ENCODE measurements around the gene SLC2A9. TPM values are rescaled to one million over a fixed set of nuclear protein-coding genes. Genes with fewer than 3 reads are reported as not detected.

The SLC2A9 gene
- total RNA-seq, 6 donors from 2014 or later = 5.4 to 25.1 (median 13.0) TPM

GRCh38 chr4:9847968-9848748, 173.1 kb downstream of the SLC2A9 start:
- no peak for ATAC-seq (ENCODE audit: low FRiP score in 2 of 2)
- H3K27me3 ChIP-seq = no peaks in the 10 kb centered on the region
- H3K4me3 ChIP-seq = no peak overlapping the region
- TF ChIP-seq POLR2AphosphoS5 (IDR thresholded peaks at IDR 0.05) = no peak
- TF ChIP-seq EP300 (IDR thresholded peaks at IDR 0.05) = no peak
- TF ChIP-seq CTCF (IDR thresholded peaks at IDR 0.05) = no peak
- no peak for TF ChIP-seq POLR2A (IDR thresholded peaks at IDR 0.05)
- no peak for DNase-seq
- no peaks in the 10 kb centered on the region for H3K4me1 ChIP-seq
- no peaks in the 10 kb centered on the region for H3K9me3 ChIP-seq
- H3K27ac ChIP-seq = no peak overlapping the region
- no peaks in the 10 kb centered on the region for H3K36me3 ChIP-seq
- whole genome bisulfite sequencing, 2 donors = 74 to 79% methylated on average over 5 of the region's 5 CpGs

DNA sequence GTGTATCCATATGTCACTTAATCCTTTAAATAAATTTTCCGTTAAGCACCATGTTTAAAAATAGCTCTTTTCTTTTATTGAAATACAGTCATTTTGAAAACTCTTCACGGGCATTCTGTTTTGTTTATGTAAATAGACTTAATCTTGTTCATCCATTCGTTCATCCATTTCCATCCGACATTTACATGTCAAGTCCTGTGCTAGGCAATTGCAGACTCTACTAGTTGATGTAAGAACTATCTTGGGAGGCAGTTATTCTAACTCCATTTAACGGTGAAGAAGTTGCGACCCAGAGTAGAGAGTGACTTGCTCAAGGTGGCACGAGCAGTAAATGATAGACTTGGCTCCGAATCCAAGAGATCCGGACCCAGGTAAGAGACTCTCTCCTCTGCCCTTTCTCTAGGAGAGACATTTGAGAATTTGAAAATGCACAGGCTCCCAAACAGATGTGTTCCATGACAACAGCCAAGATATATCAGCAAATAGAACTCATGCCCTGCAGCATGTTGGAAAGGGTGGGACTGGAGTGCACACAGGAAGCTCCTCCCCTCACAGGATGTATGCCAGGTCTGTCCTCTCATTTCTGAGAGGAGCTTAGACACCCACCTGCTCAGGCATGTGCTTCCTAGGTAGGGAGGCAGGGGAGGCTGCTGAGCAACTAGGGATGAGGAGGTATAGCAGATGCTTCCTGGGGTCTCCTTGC, 175.4 kb downstream of the SLC2A9 start:
- DNase-seq (no peak), ATAC-seq (ENCODE audit: low FRiP score in 2 of 2) (no peak)
- Histone ChIP-seq H3K9me3 (peaks cover 0 to 10% (median 4%) of the 10 kb centered on the region in 4 donors), H3K4me3 (no peak overlapping the region), H3K27me3 (no peaks in the 10 kb centered on the region), H3K27ac (no peak overlapping the region), H3K36me3 (no peaks in the 10 kb centered on the region), H3K4me1 (no peaks in the 10 kb centered on the region)
- WGBS, 2 donors = 90 to 91% methylated on average over 9 of the region's 9 CpGs
- TF ChIP-seq POLR2A (IDR thresholded peaks at IDR 0.05) (no peak), CTCF (IDR thresholded peaks at IDR 0.05) (no peak), EP300 (IDR thresholded peaks at IDR 0.05) (no peak), POLR2AphosphoS5 (IDR thresholded peaks at IDR 0.05) (no peak)

DNA sequence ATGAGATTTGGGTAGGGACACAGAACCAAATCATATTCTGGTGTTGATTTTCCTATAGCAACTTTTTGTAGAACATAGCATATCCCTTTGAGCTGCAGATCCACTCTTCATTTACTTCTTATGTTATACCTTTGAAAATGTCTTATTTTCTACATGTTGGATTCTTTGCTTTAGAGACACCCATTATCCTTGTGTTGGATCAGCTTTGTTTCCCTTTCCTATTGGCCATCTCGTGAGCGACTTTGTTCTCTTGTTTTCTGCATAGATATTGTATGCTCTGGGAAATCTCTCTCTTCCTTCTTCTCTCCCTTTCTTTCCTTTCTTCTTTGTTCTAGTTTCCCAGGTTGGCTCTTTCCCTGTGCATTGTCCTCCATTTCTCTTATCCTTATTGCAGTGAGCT, 180.2 kb downstream of the SLC2A9 start:
- ATAC-seq (ENCODE audit: low FRiP score in 2 of 2) = no peak
- 83 to 98% methylated on average over 2 of the region's 2 CpGs for WGBS, 2 donors
- TF ChIP-seq EP300 (IDR thresholded peaks at IDR 0.05) (no peak), CTCF (IDR thresholded peaks at IDR 0.05) (no peak), POLR2A (IDR thresholded peaks at IDR 0.05) (no peak), POLR2AphosphoS5 (IDR thresholded peaks at IDR 0.05) (no peak)

DNA sequence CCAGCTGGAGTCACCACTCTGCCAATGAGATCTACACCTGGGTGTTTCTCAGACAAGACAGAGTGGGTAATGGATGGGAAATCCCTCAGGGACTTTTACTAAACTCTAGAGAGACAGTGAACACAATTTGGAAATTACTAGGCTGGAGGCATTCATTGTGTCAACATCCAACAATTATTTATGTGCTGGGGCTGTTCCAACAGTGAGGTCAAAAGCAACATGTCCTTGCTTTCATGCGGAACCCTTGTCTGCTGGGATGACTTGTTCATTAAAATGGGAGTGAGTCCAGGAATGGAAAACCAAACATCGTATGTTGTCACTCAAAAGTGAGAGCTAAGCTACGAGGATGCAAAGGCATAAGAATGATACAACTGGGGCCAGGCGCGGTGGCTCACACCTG, 185.9 kb downstream of the SLC2A9 start:
- no peak for DNase-seq

More for the DNA sequence above, 180.2 kb downstream of the SLC2A9 start:
- Histone ChIP-seq H3K36me3 (no peaks in the 10 kb centered on the region), H3K27me3 (no peaks in the 10 kb centered on the region), H3K27ac (no peak overlapping the region), H3K9me3 (peaks cover 0 to 15% (median 6%) of the 10 kb centered on the region in 4 donors), H3K4me1 (no peaks in the 10 kb centered on the region), H3K4me3 (no peak overlapping the region)
- no peak for DNase-seq

More for the DNA sequence above, 185.9 kb downstream of the SLC2A9 start:
- H3K27ac ChIP-seq = no peak overlapping the region
- H3K27me3 ChIP-seq = no peaks in the 10 kb centered on the region
- no peak overlapping the region for H3K4me3 ChIP-seq
- H3K4me1 ChIP-seq = no peaks in the 10 kb centered on the region
- WGBS, 2 donors = 83 to 84% methylated on average over 5 of the region's 5 CpGs
- TF ChIP-seq EP300 (IDR thresholded peaks at IDR 0.05) (no peak), CTCF (IDR thresholded peaks at IDR 0.05) (no peak), POLR2AphosphoS5 (IDR thresholded peaks at IDR 0.05) (no peak), POLR2A (IDR thresholded peaks at IDR 0.05) (no peak)
- no peaks in the 10 kb centered on the region for H3K9me3 ChIP-seq
- ATAC-seq (ENCODE audit: low FRiP score in 2 of 2) = no peak
- no peaks in the 10 kb centered on the region for H3K36me3 ChIP-seq
